IPS-11a (cell line): ENCODE results near the gene MALRD1.

Experiments used
- H3K4me3 ChIP-seq: one replicate; pipeline ENCODE4 v1.5.1; 2013; ENCODE audit warnings: low read depth, low read length, control low read depth

The MALRD1 gene

GRCh38 chr10:19212590-19212989 lies 164.0 kb downstream of the MALRD1 start:
- H3K4me3 ChIP-seq, result no peak overlapping the region

GRCh38 chr10:19221216-19221615 lies 172.6 kb downstream of the MALRD1 start:
- H3K4me3 ChIP-seq, result no peak overlapping the region

GRCh38 chr10:19226025-19226424 lies 177.4 kb downstream of the MALRD1 start:
- H3K4me3 ChIP-seq, result no peak overlapping the region

- no peak overlapping the region for H3K4me3 ChIP-seq
Observed at GRCh38 chr10:19231034-19231433, 182.4 kb downstream of the MALRD1 start.

- H3K4me3 ChIP-seq, result no peak overlapping the region
Observed at GRCh38 chr10:19245889-19246752, 197.5 kb downstream of the MALRD1 start.

- H3K4me3 ChIP-seq, result no peak overlapping the region
Observed at GRCh38 chr10:19247843-19248242, 199.2 kb downstream of the MALRD1 start.

GRCh38 chr10:19250546-19250945 lies 201.9 kb downstream of the MALRD1 start:
- H3K4me3 ChIP-seq, result no peak overlapping the region

- H3K4me3 ChIP-seq, result no peak overlapping the region
Observed at GRCh38 chr10:19252531-19252930, 203.9 kb downstream of the MALRD1 start.

- no peak overlapping the region for H3K4me3 ChIP-seq
Observed at GRCh38 chr10:19256331-19256730, 207.7 kb downstream of the MALRD1 start.

- no peak overlapping the region for H3K4me3 ChIP-seq
Observed at GRCh38 chr10:19263262-19263661, 214.7 kb downstream of the MALRD1 start.

- H3K4me3 ChIP-seq, result no peak overlapping the region
Observed at GRCh38 chr10:19283285-19283684, 234.7 kb downstream of the MALRD1 start.

GRCh38 chr10:19283786-19284185 lies 235.2 kb downstream of the MALRD1 start:
- no peak overlapping the region for H3K4me3 ChIP-seq

GRCh38 chr10:19290770-19291169 lies 242.2 kb downstream of the MALRD1 start:
- no peak overlapping the region for H3K4me3 ChIP-seq

GRCh38 chr10:19294233-19294632 lies 245.6 kb downstream of the MALRD1 start:
- no peak overlapping the region for H3K4me3 ChIP-seq

- H3K4me3 ChIP-seq, result no peak overlapping the region
Observed at GRCh38 chr10:19299645-19300044, 251.0 kb downstream of the MALRD1 start.

GRCh38 chr10:19302117-19302516 lies 253.5 kb downstream of the MALRD1 start:
- no peak overlapping the region for H3K4me3 ChIP-seq

GRCh38 chr10:19310066-19310465 lies 261.5 kb downstream of the MALRD1 start:
- no peak overlapping the region for H3K4me3 ChIP-seq

- H3K4me3 ChIP-seq, result no peak overlapping the region
Observed at GRCh38 chr10:19316204-19316870, 267.7 kb downstream of the MALRD1 start.

GRCh38 chr10:19317952-19318351 lies 269.4 kb downstream of the MALRD1 start:
- H3K4me3 ChIP-seq, result no peak overlapping the region

GRCh38 chr10:19325581-19325980 lies 277.0 kb downstream of the MALRD1 start:
- no peak overlapping the region for H3K4me3 ChIP-seq

- no peak overlapping the region for H3K4me3 ChIP-seq
Observed at GRCh38 chr10:19328582-19328981, 280.0 kb downstream of the MALRD1 start.

GRCh38 chr10:19329475-19329874 lies 280.9 kb downstream of the MALRD1 start:
- no peak overlapping the region for H3K4me3 ChIP-seq
